Neural cell (in vitro differentiated cells): ENCODE measurements around the gene BTK. TPM values are rescaled to one million over a fixed set of nuclear protein-coding genes. Genes with fewer than 3 reads are reported as not detected.

Experiments
- H2AFZ ChIP-seq: fragments of 200-600, 300-800 bp; sonication (generic), shearing (Covaris generic); 2 replicates; pipeline ENCODE4 v1.6.0; 2014; ENCODE audit warnings: low read depth, mild to moderate bottlenecking, antibody characterized with exemption, low read length, moderate library complexity
- H3F3A ChIP-seq: fragments of 200-600 bp; shearing (Covaris generic); 2 replicates; pipeline ENCODE4 v1.6.1; 2016; ENCODE audit warnings: mild to moderate bottlenecking, moderate library complexity, mixed read lengths, antibody characterized with exemption, low read length; ENCODE audit not compliant: insufficient read depth, poor library complexity, severe bottlenecking
- H3K27ac ChIP-seq: fragments of 200-600, 300-800 bp; sonication (generic), shearing (Covaris generic); 2 replicates; pipeline ENCODE4 v1.5.1; 2014; ENCODE audit warnings: mild to moderate bottlenecking, low read length, moderate library complexity
- H3K27me3 ChIP-seq: fragments of 300-800, 200-600 bp; sonication (generic), shearing (Covaris generic); 2 replicates; pipeline ENCODE4 v1.6.0; 2014; ENCODE audit warnings: mild to moderate bottlenecking, low read depth, low read length, moderate library complexity; ENCODE audit not compliant: insufficient read depth
- H3K36me3 ChIP-seq: fragments of 300-800, 200-600 bp; sonication (generic), shearing (Covaris generic); 2 replicates; pipeline ENCODE4 v1.5.1; 2014; ENCODE audit warnings: mild to moderate bottlenecking, antibody characterized with exemption, low read length, moderate library complexity; ENCODE audit not compliant: insufficient read depth
- H3K4me2 ChIP-seq: fragments of 300-800, 200-600 bp; sonication (generic), shearing (Covaris generic); 2 replicates; pipeline ENCODE4 v1.6.0; 2014; ENCODE audit warnings: mild to moderate bottlenecking, low read length
- H3K4me3 ChIP-seq: fragments of 300-800, 200-600 bp; sonication (generic), shearing (Covaris generic); 2 replicates; pipeline ENCODE4 v1.5.1; 2014; ENCODE audit warnings: mild to moderate bottlenecking, low read length, moderate library complexity
- H3K79me2 ChIP-seq: fragments of 200-600 bp; shearing (Covaris generic); replicated peaks from 2 replicates; pipeline ENCODE4 v1.6.0; 2014; ENCODE audit warnings: mild to moderate bottlenecking, low read length, moderate library complexity; ENCODE audit not compliant: insufficient read depth
- H3K9ac ChIP-seq: fragments of 300-800, 200-600 bp; sonication (generic), shearing (Covaris generic); 2 replicates; pipeline ENCODE4 v1.6.1; 2016; ENCODE audit warnings: mild to moderate bottlenecking, low read length, mixed read lengths
- H3K9me2 ChIP-seq: fragments of 200-600 bp; shearing (Covaris generic); 2 replicates; pipeline ENCODE4 v1.6.1; 2016; ENCODE audit warnings: mild to moderate bottlenecking, low read length, mixed read lengths; ENCODE audit not compliant: insufficient read depth
- H3K9me3 ChIP-seq: fragments of 200-600, 300-800 bp; sonication (generic), shearing (Covaris generic); 2 replicates; pipeline ENCODE4 v1.6.1; 2016; ENCODE audit warnings: mild to moderate bottlenecking, mixed run types, low read length, moderate library complexity, mixed read lengths
- H4K20me1 ChIP-seq: fragments of 200-600 bp; shearing (Covaris generic); 2 replicates; pipeline ENCODE4 v1.6.1; 2016; ENCODE audit warnings: mild to moderate bottlenecking, mixed run types; ENCODE audit not compliant: insufficient read depth
- CTCF ChIP-seq: fragments of 450-650 bp; IDR thresholded peaks from 2 replicates; pipeline ENCODE4 v1.5.1; 2014; ENCODE audit warnings: antibody characterized with exemption, mild to moderate bottlenecking, moderate library complexity; ENCODE audit not compliant: poor library complexity, severe bottlenecking
- EP300 ChIP-seq: fragments of 450-650 bp; conservative IDR thresholded peaks from 2 replicates; pipeline ENCODE4 v1.6.1; 2014; ENCODE audit warnings: antibody characterized with exemption, mild to moderate bottlenecking, moderate library complexity; ENCODE audit not compliant: poor library complexity, severe bottlenecking
- EZH2 ChIP-seq: fragments of 200-600, 300-800 bp; shearing (Covaris generic), sonication (generic); IDR thresholded peaks from 2 replicates; pipeline ENCODE4 v1.6.1; 2014; ENCODE audit warnings: antibody characterized with exemption, low read length, borderline replicate concordance, mild to moderate bottlenecking; ENCODE audit not compliant: insufficient read depth, poor library complexity, severe bottlenecking
- MXI1 ChIP-seq: fragments of 450-650 bp; conservative IDR thresholded peaks from 2 replicates; pipeline ENCODE4 v1.6.1; 2014; ENCODE audit warnings: antibody characterized with exemption, mild to moderate bottlenecking; ENCODE audit not compliant: poor library complexity, severe bottlenecking
- POLR2AphosphoS5 ChIP-seq: IDR thresholded peaks from 2 replicates; pipeline ENCODE4 v1.6.1; 2012
- RAD21 ChIP-seq: fragments of 450-650 bp; conservative IDR thresholded peaks from 2 replicates; pipeline ENCODE4 v1.6.1; 2014; ENCODE audit warnings: antibody characterized with exemption, mild to moderate bottlenecking, moderate library complexity
- REST ChIP-seq: IDR thresholded peaks from 2 replicates; pipeline ENCODE4 v1.6.1; 2012; ENCODE audit warnings: borderline replicate concordance
- SMC3 ChIP-seq: fragments of 450-650 bp; conservative IDR thresholded peaks from 2 replicates; pipeline ENCODE4 v1.6.1; 2014; ENCODE audit warnings: antibody characterized with exemption, mild to moderate bottlenecking, moderate library complexity; ENCODE audit not compliant: poor library complexity
- TAF1 ChIP-seq: IDR thresholded peaks from 2 replicates; pipeline ENCODE4 v1.6.1; 2012; ENCODE audit warnings: low read depth
- polyA plus RNA-seq: library from polyadenylated mRNA; depleted of rRNA; stranded (reverse); fragments of >200 nt; gene quantifications from 2 replicates; pipeline ENCODE4 v1.2.3, GENCODE V29; 2014

The BTK gene
- polyA plus RNA-seq, 1 donor from 2014 or later: not detected

- Histone ChIP-seq H4K20me1 (no peaks in the 10 kb centered on the region), H3K9ac (no peak overlapping the region), H3K27me3 (no peaks in the 10 kb centered on the region), H3K36me3 (no peaks in the 10 kb centered on the region), H3K4me2 (no peak overlapping the region), H3K27ac (no peak overlapping the region), H3F3A (no peaks in the 10 kb centered on the region), H3K9me2 (no peaks in the 10 kb centered on the region), H2AFZ (no peak overlapping the region), H3K9me3 (no peaks in the 10 kb centered on the region), H3K4me3 (no peak overlapping the region), H3K79me2 (no peaks in the 10 kb centered on the region)
- TF ChIP-seq TAF1: no peak
- no peak for TF ChIP-seq SMC3
- no peak for TF ChIP-seq MXI1
- no peak for TF ChIP-seq RAD21
- TF ChIP-seq EP300: no peak
- no peak for TF ChIP-seq CTCF
- no peak for TF ChIP-seq EZH2
- no peak for TF ChIP-seq POLR2AphosphoS5
- TF ChIP-seq REST: no peak
Observed at GRCh38 chrX:101365301-101365795, 20.6 kb downstream of the BTK start.

- no peak overlapping the region for H3K9ac ChIP-seq
- H3K9me3 ChIP-seq: no peaks in the 10 kb centered on the region
- no peaks in the 10 kb centered on the region for H3F3A ChIP-seq
Observed at GRCh38 chrX:101362757-101363156, 23.2 kb downstream of the BTK start.

GRCh38 chrX:101362116-101362515 lies 23.9 kb downstream of the BTK start:
- TF ChIP-seq POLR2AphosphoS5 (no peak), EP300 (no peak), REST (no peak), EZH2 (no peak), MXI1 (no peak), SMC3 (no peak), CTCF (no peak)
- Histone ChIP-seq H3K4me2 (no peak overlapping the region), H3K36me3 (no peaks in the 10 kb centered on the region), H3K27ac (no peak overlapping the region), H3K4me3 (no peak overlapping the region), H3K9me3 (no peaks in the 10 kb centered on the region), H3K79me2 (no peaks in the 10 kb centered on the region), H3K27me3 (no peaks in the 10 kb centered on the region), H3K9me2 (no peaks in the 10 kb centered on the region), H3F3A (no peaks in the 10 kb centered on the region), H4K20me1 (no peaks in the 10 kb centered on the region), H2AFZ (no peak overlapping the region), H3K9ac (no peak overlapping the region)

More at GRCh38 chrX:101362757-101363156, 23.2 kb downstream of the BTK start:
- Histone ChIP-seq H3K27me3 (no peaks in the 10 kb centered on the region), H3K9me2 (no peaks in the 10 kb centered on the region), H3K27ac (no peak overlapping the region), H3K4me3 (no peak overlapping the region), H3K4me2 (no peak overlapping the region), H4K20me1 (no peaks in the 10 kb centered on the region), H3K36me3 (no peaks in the 10 kb centered on the region), H2AFZ (no peak overlapping the region), H3K79me2 (no peaks in the 10 kb centered on the region)
- TF ChIP-seq TAF1: no peak
- TF ChIP-seq EP300: no peak
